Measurements from ENCODE around the gene ADK. TPM values are rescaled to one million over a fixed set of nuclear protein-coding genes. Genes with fewer than 3 reads are reported as not detected.

ADK gene
- total RNA-seq, 3 donors from 2014 or later (not counting 1 experiment from before 2014, with no cell fraction given): 13.4 to 16.1 (median 14.1) TPM

DNA sequence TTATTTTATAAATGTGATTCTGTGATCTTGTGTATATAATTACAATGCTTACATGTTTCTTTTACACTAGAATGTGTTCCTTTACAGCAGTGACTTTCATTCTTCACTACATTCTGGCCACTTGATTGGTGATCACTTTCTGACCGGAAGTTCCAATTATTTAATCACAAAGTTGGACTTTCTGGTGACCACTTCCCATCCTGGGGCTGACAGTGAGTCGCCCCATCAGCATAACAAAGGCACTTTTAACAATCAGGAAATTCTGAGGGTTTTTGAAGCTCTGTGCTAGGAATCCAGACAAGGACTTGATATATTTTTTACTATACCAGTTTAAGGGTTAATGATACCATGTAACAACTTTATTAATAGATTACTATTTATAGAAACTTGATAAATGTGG lies 393.1 kb downstream of the ADK start:
- Histone ChIP-seq H3K27ac (ENCODE audit: low read length) (no peak overlapping the region), H3K27me3 (ENCODE audit: control insufficient read depth, insufficient read depth, low read length) (no peaks in the 10 kb centered on the region), H3K36me3 (ENCODE audit: control insufficient read depth, insufficient read depth, low read length) (no peaks in the 10 kb centered on the region), H3K9me3 (ENCODE audit: control insufficient read depth, insufficient read depth, low read length) (no peaks in the 10 kb centered on the region), H3K4me1 (ENCODE audit: control insufficient read depth, insufficient read depth, low read length) (no peaks in the 10 kb centered on the region), H3K4me3 (ENCODE audit: low read length) (no peak overlapping the region)
- no peaks in the 10 kb centered on the region for H3K4me1 Mint-ChIP-seq
- H3K27ac Mint-ChIP-seq: no peak overlapping the region
- no peaks in the 10 kb centered on the region for H3K9me3 Mint-ChIP-seq
- H3K36me3 Mint-ChIP-seq: no peaks in the 10 kb centered on the region
- DNase-seq (no peak), ATAC-seq (no peak)
- no peak overlapping the region for H3K4me3 Mint-ChIP-seq
- TF ChIP-seq, protein P1, sequence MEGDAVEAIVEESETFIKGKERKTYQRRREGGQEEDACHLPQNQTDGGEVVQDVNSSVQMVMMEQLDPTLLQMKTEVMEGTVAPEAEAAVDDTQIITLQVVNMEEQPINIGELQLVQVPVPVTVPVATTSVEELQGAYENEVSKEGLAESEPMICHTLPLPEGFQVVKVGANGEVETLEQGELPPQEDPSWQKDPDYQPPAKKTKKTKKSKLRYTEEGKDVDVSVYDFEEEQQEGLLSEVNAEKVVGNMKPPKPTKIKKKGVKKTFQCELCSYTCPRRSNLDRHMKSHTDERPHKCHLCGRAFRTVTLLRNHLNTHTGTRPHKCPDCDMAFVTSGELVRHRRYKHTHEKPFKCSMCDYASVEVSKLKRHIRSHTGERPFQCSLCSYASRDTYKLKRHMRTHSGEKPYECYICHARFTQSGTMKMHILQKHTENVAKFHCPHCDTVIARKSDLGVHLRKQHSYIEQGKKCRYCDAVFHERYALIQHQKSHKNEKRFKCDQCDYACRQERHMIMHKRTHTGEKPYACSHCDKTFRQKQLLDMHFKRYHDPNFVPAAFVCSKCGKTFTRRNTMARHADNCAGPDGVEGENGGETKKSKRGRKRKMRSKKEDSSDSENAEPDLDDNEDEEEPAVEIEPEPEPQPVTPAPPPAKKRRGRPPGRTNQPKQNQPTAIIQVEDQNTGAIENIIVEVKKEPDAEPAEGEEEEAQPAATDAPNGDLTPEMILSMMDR (IDR thresholded peaks at IDR 0.05): no peak
- WGBS (ENCODE audit: insufficient coverage): 69% methylated on average over 1 of the region's 2 CpGs
- intact Hi-C loops (cut with micrococcal nuclease): no loop called here
- H3K27me3 Mint-ChIP-seq (ENCODE audit: low read depth in 2 of 2): no peaks in the 10 kb centered on the region

DNA sequence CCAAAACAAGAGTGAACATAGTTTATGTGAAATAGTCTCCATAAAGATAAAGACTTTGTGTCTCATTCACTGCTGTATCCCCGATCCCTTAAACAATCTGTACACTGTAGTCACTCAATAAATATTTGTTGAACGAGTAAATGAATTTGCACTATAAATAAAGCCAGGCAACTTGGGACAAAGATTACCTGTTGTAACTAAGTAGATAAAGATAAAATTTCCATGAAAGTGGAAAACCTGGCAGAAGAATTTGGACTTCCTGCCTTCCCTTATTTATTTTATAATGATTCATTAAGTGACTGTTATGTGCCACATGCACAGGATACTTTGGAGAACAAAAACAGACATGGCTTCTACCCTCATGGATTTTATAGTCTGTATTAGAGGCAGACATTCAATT lies 397.7 kb downstream of the ADK start:
- Histone ChIP-seq H3K36me3 (ENCODE audit: control insufficient read depth, insufficient read depth, low read length) (no peaks in the 10 kb centered on the region), H3K4me1 (ENCODE audit: control insufficient read depth, insufficient read depth, low read length) (no peaks in the 10 kb centered on the region), H3K4me3 (ENCODE audit: low read length) (no peak overlapping the region), H3K9me3 (ENCODE audit: control insufficient read depth, insufficient read depth, low read length) (no peaks in the 10 kb centered on the region), H3K27me3 (ENCODE audit: control insufficient read depth, insufficient read depth, low read length) (no peaks in the 10 kb centered on the region), H3K27ac (ENCODE audit: low read length) (no peak overlapping the region)
- no peak overlapping the region for H3K4me3 Mint-ChIP-seq
- no peak overlapping the region for H3K27ac Mint-ChIP-seq
- H3K4me1 Mint-ChIP-seq: no peaks in the 10 kb centered on the region
- intact Hi-C loops (cut with micrococcal nuclease): no loop called here
- no CpG with 5 or more reads among the region's 2 CpGs for WGBS (ENCODE audit: insufficient coverage)
- ATAC-seq: no peak
- no peaks in the 10 kb centered on the region for H3K9me3 Mint-ChIP-seq
- DNase-seq: no peak
- TF ChIP-seq, protein P1 (IDR thresholded peaks at IDR 0.05): no peak
- no peaks in the 10 kb centered on the region for H3K27me3 Mint-ChIP-seq (ENCODE audit: low read depth in 2 of 2)
- H3K36me3 Mint-ChIP-seq: no peaks in the 10 kb centered on the region

DNA sequence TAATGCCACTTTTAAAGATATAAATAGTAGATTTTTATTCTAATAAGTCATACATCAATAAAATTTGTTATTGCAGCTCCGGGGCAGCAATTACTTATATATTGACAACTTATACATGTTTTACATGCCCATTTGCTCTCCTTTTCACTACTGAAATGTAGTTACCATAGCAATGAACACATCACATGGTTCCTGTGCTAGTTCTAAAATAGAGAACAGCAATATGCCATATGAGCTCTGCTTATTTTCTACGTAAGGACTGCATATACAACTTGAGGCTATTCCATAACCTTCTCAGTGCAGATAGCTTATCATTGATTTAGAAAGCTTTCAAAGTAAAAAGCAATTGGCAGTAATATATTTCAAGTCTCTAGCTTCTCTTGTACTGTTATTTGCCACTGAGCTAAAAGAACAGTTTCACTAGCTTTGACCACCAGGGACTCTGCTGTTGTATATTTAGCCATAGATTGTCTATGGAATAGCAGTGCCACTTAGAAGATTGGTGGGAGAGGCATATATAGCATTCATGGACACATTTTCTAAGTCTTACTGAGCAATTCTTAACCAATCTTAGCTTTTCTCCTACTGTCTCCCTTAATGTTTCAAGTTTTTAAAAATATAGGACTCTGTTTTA lies 405.2 kb downstream of the ADK start:
- TF ChIP-seq, protein P1 (IDR thresholded peaks at IDR 0.05): no peak
- intact Hi-C loops (cut with micrococcal nuclease): no loop called here

DNA sequence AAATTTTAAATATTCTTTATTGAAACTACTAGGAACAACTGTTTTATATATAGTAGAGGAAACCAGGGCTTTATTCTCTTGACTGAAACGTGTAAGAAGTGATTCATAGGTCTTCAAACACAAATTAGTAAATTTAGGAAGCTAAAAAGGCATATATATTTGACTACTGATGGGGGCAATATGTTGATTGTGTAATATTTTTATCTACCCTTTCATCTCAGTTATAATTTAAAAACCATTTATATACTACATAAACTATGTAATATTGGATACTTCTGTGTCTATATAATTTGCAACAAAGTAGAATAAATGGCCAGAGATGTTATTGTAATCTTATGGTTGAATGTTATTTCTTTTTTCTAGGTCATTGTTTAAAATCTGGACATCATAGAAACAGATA lies 406.1 kb downstream of the ADK start:
- no peak overlapping the region for H3K27ac Mint-ChIP-seq
- ATAC-seq: no peak
- H3K9me3 Mint-ChIP-seq: no peaks in the 10 kb centered on the region

More for the DNA sequence above, 405.2 kb downstream of the ADK start:
- Mint-ChIP-seq H3K27me3 (ENCODE audit: low read depth in 2 of 2) (no peaks in the 10 kb centered on the region), H3K36me3 (no peaks in the 10 kb centered on the region), H3K4me1 (no peaks in the 10 kb centered on the region), H3K4me3 (no peak overlapping the region), H3K27ac (no peak overlapping the region), H3K9me3 (no peaks in the 10 kb centered on the region)
- DNase-seq (no peak), ATAC-seq (no peak)
- H3K9me3 ChIP-seq (ENCODE audit: control insufficient read depth, insufficient read depth, low read length): no peaks in the 10 kb centered on the region
- no peak overlapping the region for H3K4me3 ChIP-seq (ENCODE audit: low read length)
- H3K27me3 ChIP-seq (ENCODE audit: control insufficient read depth, insufficient read depth, low read length): no peaks in the 10 kb centered on the region
- H3K4me1 ChIP-seq (ENCODE audit: control insufficient read depth, insufficient read depth, low read length): no peaks in the 10 kb centered on the region
- H3K36me3 ChIP-seq (ENCODE audit: control insufficient read depth, insufficient read depth, low read length): no peaks in the 10 kb centered on the region
- no peak overlapping the region for H3K27ac ChIP-seq (ENCODE audit: low read length)
- 100% methylated on average over 2 of the region's 2 CpGs for WGBS (ENCODE audit: insufficient coverage)

More for the DNA sequence above, 406.1 kb downstream of the ADK start:
- H3K4me1 ChIP-seq (ENCODE audit: control insufficient read depth, insufficient read depth, low read length): no peaks in the 10 kb centered on the region
- H3K36me3 Mint-ChIP-seq: no peaks in the 10 kb centered on the region
- no peaks in the 10 kb centered on the region for H3K4me1 Mint-ChIP-seq
- TF ChIP-seq, protein P1 (IDR thresholded peaks at IDR 0.05): no peak
- DNase-seq: no peak
- WGBS (ENCODE audit: insufficient coverage): no CpG with 5 or more reads among the region's 1 CpG
- intact Hi-C loops (cut with micrococcal nuclease): no loop called here
- no peak overlapping the region for H3K4me3 ChIP-seq (ENCODE audit: low read length)
- no peak overlapping the region for H3K4me3 Mint-ChIP-seq
- no peaks in the 10 kb centered on the region for H3K36me3 ChIP-seq (ENCODE audit: control insufficient read depth, insufficient read depth, low read length)
- no peaks in the 10 kb centered on the region for H3K27me3 Mint-ChIP-seq (ENCODE audit: low read depth in 2 of 2)
- H3K9me3 ChIP-seq (ENCODE audit: control insufficient read depth, insufficient read depth, low read length): no peaks in the 10 kb centered on the region
- H3K27me3 ChIP-seq (ENCODE audit: control insufficient read depth, insufficient read depth, low read length): no peaks in the 10 kb centered on the region
- no peak overlapping the region for H3K27ac ChIP-seq (ENCODE audit: low read length)
